MM.1S (cell line): Measurements from ENCODE around the gene PSD.

Experiments used
- DNase-seq: peaks from one replicate; pipeline ENCODE4 v3.0.0-alpha.2; 2015
- H2AFZ ChIP-seq: fragments of 300-600 bp; sonication (generic); 2 replicates; pipeline ENCODE4 v1.6.0; 2016; ENCODE audit warnings: antibody characterized with exemption, low read length
- H3F3A ChIP-seq: fragments of 300-600 bp; sonication (generic); 2 replicates; pipeline ENCODE4 v1.6.1; 2016; ENCODE audit warnings: mild to moderate bottlenecking, antibody characterized with exemption, low read length, moderate library complexity, mixed read lengths; ENCODE audit not compliant: insufficient read depth
- H3K27ac ChIP-seq: fragments of 300-600 bp; sonication (generic); 2 replicates; pipeline ENCODE4 v1.5.1; 2016; ENCODE audit warnings: mild to moderate bottlenecking, low read length
- H3K27me3 ChIP-seq: fragments of 300-600 bp; sonication (generic); replicated peaks from 2 replicates; pipeline ENCODE4 v1.6.0; 2016; ENCODE audit warnings: low read length; ENCODE audit not compliant: insufficient read depth
- H3K36me3 ChIP-seq: fragments of 300-600 bp; sonication (generic); replicated peaks from 2 replicates; pipeline ENCODE4 v1.6.1; 2016; ENCODE audit warnings: mild to moderate bottlenecking, low read length, mixed read lengths; ENCODE audit not compliant: insufficient read depth
- H3K4me1 ChIP-seq: fragments of 300-600 bp; sonication (generic); 2 replicates; pipeline ENCODE4 v1.6.1; 2016; ENCODE audit warnings: low read length, mixed read lengths
- H3K4me2 ChIP-seq: fragments of 300-600 bp; sonication (generic); 2 replicates; pipeline ENCODE4 v1.6.0; 2016; ENCODE audit warnings: low read depth, low read length
- H3K4me3 ChIP-seq: fragments of 300-600 bp; sonication (generic); 2 replicates; pipeline ENCODE4 v1.5.1; 2016; ENCODE audit warnings: low read length, mixed read lengths
- H3K79me2 ChIP-seq: fragments of 300-600 bp; sonication (generic); 2 replicates; pipeline ENCODE4 v1.6.1; 2016; ENCODE audit warnings: mixed run types, low read length, mixed read lengths
- H3K9ac ChIP-seq: fragments of 300-600 bp; sonication (generic); 2 replicates; pipeline ENCODE4 v1.6.1; 2016; ENCODE audit warnings: low read length, mixed read lengths
- H3K9me2 ChIP-seq: fragments of 300-600 bp; sonication (generic); replicated peaks from 2 replicates; pipeline ENCODE4 v1.6.1; 2016; ENCODE audit warnings: mild to moderate bottlenecking, low read length, mixed read lengths; ENCODE audit not compliant: insufficient read depth
- H3K9me3 ChIP-seq: fragments of 300-600 bp; sonication (generic); replicated peaks from 2 replicates; pipeline ENCODE4 v1.6.1; 2016; ENCODE audit warnings: mild to moderate bottlenecking, low read length, mixed read lengths; ENCODE audit not compliant: insufficient read depth
- H4K20me1 ChIP-seq: fragments of 300-600 bp; sonication (generic); 2 replicates; pipeline ENCODE4 v1.6.1; 2016; ENCODE audit warnings: mild to moderate bottlenecking, low read length, moderate library complexity, mixed read lengths; ENCODE audit not compliant: insufficient read depth
- EZH2 ChIP-seq: fragments of 300-600 bp; sonication (generic); optimal IDR thresholded peaks from 2 replicates; pipeline ENCODE3; 2017; ENCODE audit warnings: low read depth, mild to moderate bottlenecking, antibody characterized with exemption, low read length, mixed read lengths
- EZH2phosphoT487 ChIP-seq: fragments of 300-600 bp; sonication (generic); IDR thresholded peaks from 2 replicates; pipeline ENCODE4 v1.6.1; 2018; ENCODE audit warnings: antibody characterized with exemption, low read length
- TF ChIP-seq, protein P1 (sequence below): fragments of 300-600 bp; sonication (generic); IDR thresholded peaks from 2 replicates; pipeline ENCODE4 v1.5.1; 2016; ENCODE audit warnings: antibody characterized with exemption, low read length, mixed read lengths

The PSD gene

GRCh38 chr10:102407425-102408130 lies 11.0 kb downstream of the PSD start:
- Histone ChIP-seq H4K20me1 (no peaks in the 10 kb centered on the region), H3K4me1 (no peaks in the 10 kb centered on the region), H3F3A (peaks cover 13% of the 10 kb centered on the region; the same call in 1 of the 2 replicates), H3K36me3 (no peaks in the 10 kb centered on the region), H3K79me2 (no peaks in the 10 kb centered on the region), H3K27ac (no peak overlapping the region), H3K27me3 (peaks cover 54% of the 10 kb centered on the region), H3K4me2 (no peak overlapping the region), H3K9me3 (no peaks in the 10 kb centered on the region), H3K9ac (no peak overlapping the region), H2AFZ (no peak overlapping the region), H3K4me3 (no peak overlapping the region), H3K9me2 (no peaks in the 10 kb centered on the region)
- DNase-seq = no peak
- TF ChIP-seq EZH2 = no peak
- TF ChIP-seq, protein P1, sequence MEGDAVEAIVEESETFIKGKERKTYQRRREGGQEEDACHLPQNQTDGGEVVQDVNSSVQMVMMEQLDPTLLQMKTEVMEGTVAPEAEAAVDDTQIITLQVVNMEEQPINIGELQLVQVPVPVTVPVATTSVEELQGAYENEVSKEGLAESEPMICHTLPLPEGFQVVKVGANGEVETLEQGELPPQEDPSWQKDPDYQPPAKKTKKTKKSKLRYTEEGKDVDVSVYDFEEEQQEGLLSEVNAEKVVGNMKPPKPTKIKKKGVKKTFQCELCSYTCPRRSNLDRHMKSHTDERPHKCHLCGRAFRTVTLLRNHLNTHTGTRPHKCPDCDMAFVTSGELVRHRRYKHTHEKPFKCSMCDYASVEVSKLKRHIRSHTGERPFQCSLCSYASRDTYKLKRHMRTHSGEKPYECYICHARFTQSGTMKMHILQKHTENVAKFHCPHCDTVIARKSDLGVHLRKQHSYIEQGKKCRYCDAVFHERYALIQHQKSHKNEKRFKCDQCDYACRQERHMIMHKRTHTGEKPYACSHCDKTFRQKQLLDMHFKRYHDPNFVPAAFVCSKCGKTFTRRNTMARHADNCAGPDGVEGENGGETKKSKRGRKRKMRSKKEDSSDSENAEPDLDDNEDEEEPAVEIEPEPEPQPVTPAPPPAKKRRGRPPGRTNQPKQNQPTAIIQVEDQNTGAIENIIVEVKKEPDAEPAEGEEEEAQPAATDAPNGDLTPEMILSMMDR = no peak
- no peak for TF ChIP-seq EZH2phosphoT487

DNA sequence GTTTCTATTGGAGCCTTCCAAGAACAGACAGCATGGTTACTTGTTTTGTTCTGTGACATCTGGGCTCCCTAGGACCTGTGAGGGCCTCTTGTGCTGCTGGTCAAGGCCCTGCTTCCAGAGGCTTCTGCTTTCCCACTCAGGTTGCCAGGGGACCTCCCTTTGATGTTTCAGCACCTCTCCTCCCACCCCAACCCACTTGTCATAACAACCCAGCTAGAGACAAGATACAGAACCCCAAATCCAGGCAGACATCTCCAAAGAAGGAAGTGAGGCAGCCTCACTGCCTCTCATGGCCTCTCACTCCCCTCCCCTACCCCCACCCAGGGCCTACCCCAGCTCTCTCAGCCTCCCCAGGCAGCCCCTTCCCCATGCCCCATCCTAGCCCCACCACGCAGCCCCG lies 11.8 kb downstream of the PSD start:
- no peak overlapping the region for H3K4me2 ChIP-seq
- H2AFZ ChIP-seq = no peak overlapping the region
- no peaks in the 10 kb centered on the region for H3K9me2 ChIP-seq
- no peaks in the 10 kb centered on the region for H3K4me1 ChIP-seq
- H3K27ac ChIP-seq = no peak overlapping the region
- H3K79me2 ChIP-seq = no peaks in the 10 kb centered on the region
- H3K9me3 ChIP-seq = no peaks in the 10 kb centered on the region
- peaks cover 46% of the 10 kb centered on the region for H3K27me3 ChIP-seq
- no peaks in the 10 kb centered on the region for H4K20me1 ChIP-seq
- no peak for DNase-seq
- H3K36me3 ChIP-seq = no peaks in the 10 kb centered on the region
- TF ChIP-seq EZH2phosphoT487 (no peak), EZH2 (no peak)
- TF ChIP-seq, protein P1 = no peak
- no peak overlapping the region for H3K4me3 ChIP-seq
- peaks cover 13% of the 10 kb centered on the region; the same call in 1 of the 2 replicates for H3F3A ChIP-seq
- H3K9ac ChIP-seq = no peak overlapping the region

DNA sequence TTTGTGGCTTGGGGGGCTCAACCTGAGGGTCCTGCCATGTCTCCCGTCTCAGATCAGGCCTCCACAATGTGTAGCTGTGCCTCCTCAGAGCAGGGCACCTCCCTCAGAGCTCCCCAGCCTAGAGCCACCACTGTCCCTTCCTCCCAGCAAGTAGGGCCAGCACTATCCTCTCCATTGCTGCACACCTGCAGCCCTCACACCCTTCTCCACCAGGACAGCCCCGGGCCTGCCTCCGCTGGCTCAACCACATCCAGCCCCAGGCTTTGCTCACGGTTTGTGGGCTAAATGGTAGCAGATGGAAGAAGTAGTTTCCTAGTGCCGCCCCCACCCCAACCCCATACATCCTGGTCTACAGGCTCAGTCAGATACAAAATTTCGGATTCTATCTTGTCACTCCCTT lies 13.0 kb downstream of the PSD start:
- H3K9me3 ChIP-seq = no peaks in the 10 kb centered on the region
- TF ChIP-seq, protein P1 = no peak
- TF ChIP-seq EZH2phosphoT487 (no peak), EZH2 (no peak)
- H4K20me1 ChIP-seq = peaks cover 4% of the 10 kb centered on the region; the same call in 1 of the 2 replicates
- no peak overlapping the region for H3K4me2 ChIP-seq
- H3K27me3 ChIP-seq = peaks cover 34% of the 10 kb centered on the region
- no peak overlapping the region for H3K9ac ChIP-seq
- no peak overlapping the region for H3K4me3 ChIP-seq
- no peaks in the 10 kb centered on the region for H3K9me2 ChIP-seq
- no peak overlapping the region for H3K27ac ChIP-seq
- peaks cover 20% of the 10 kb centered on the region; the same call in 1 of the 2 replicates for H3F3A ChIP-seq
- no peaks in the 10 kb centered on the region for H3K4me1 ChIP-seq
- H3K79me2 ChIP-seq = peaks cover under 1% of the 10 kb centered on the region; the same call in 1 of the 2 replicates
- H3K36me3 ChIP-seq = peaks cover 8% of the 10 kb centered on the region; the same call in 1 of the 2 replicates
- DNase-seq = no peak
- H2AFZ ChIP-seq = no peak overlapping the region
